GM11168 (cell line): ENCODE data around the gene TBX6.

ENCODE experiments used
- in situ Hi-C: fragments of 300-500 bp; cut with MboI; formaldehyde crosslinking; loops from one replicate; pipeline ENCODE4 v1.12.0; 2022; ENCODE audit warnings: low sequenced_read_pairs; ENCODE audit not compliant: unreplicated experiment

Gene TBX6

GRCh38 chr16:30091474-30092372 is at the start of gene TBX6:
Gene TBX6, minus strand, starts transcription at chr16:30091924. Its CDS starts 731 bp downstream, at chr16:30091193.
- in situ Hi-C loops, result no loop called here

- in situ Hi-C loops, result loop anchor here (25.0 kb wide), 1 partner anchor 678 kb away; the partner anchor contains the start of genes BOLA2, SLX1B and SULT1A4
Measured at GRCh38 chr16:30139583-30140481, 48.1 kb upstream of the TBX6 start.

GRCh38 chr16:30137897-30138296 is 46.2 kb upstream of the TBX6 start:
- in situ Hi-C loops, result loop anchor here (25.0 kb wide), 1 partner anchor 676 kb away; the partner anchor contains the start of genes BOLA2, SLX1B and SULT1A4

- in situ Hi-C loops, result loop anchor here (25.0 kb wide), 1 partner anchor 675 kb away; the partner anchor contains the start of genes BOLA2, SLX1B and SULT1A4
Measured at GRCh38 chr16:30136971-30137605, 45.4 kb upstream of the TBX6 start.

GRCh38 chr16:30132591-30132990 is 40.9 kb upstream of the TBX6 start:
- in situ Hi-C loops, result loop anchor here (25.0 kb wide), 1 partner anchor 670 kb away; the partner anchor contains the start of genes BOLA2, SLX1B and SULT1A4

GRCh38 chr16:30131869-30132475 is 40.2 kb upstream of the TBX6 start:
- in situ Hi-C loops, result loop anchor here (25.0 kb wide), 1 partner anchor 670 kb away; the partner anchor contains the start of genes BOLA2, SLX1B and SULT1A4

- in situ Hi-C loops, result loop anchor here (25.0 kb wide), 1 partner anchor 666 kb away; the partner anchor contains the start of genes BOLA2, SLX1B and SULT1A4
Measured at GRCh38 chr16:30127993-30128392, 36.3 kb upstream of the TBX6 start.

- in situ Hi-C loops, result loop anchor here (25.0 kb wide), 1 partner anchor 663 kb away; the partner anchor contains the start of genes BOLA2, SLX1B and SULT1A4
Measured at GRCh38 chr16:30125690-30126089, 34.0 kb upstream of the TBX6 start.

- in situ Hi-C loops, result loop anchor here (25.0 kb wide), 1 partner anchor 663 kb away; the partner anchor contains the start of genes BOLA2, SLX1B and SULT1A4
Measured at GRCh38 chr16:30124985-30125379, 33.3 kb upstream of the TBX6 start.

- in situ Hi-C loops, result no loop called here
Measured at GRCh38 chr16:30122604-30123160, 31.0 kb upstream of the TBX6 start.

GRCh38 chr16:30121741-30122571 is 30.2 kb upstream of the TBX6 start:
- in situ Hi-C loops, result no loop called here

- in situ Hi-C loops, result no loop called here
Measured at GRCh38 chr16:30120340-30121105, 28.8 kb upstream of the TBX6 start.

- in situ Hi-C loops, result no loop called here
Measured at GRCh38 chr16:30119428-30119827, 27.7 kb upstream of the TBX6 start.

- in situ Hi-C loops, result no loop called here
Measured at GRCh38 chr16:30117768-30118167, 26.0 kb upstream of the TBX6 start.

- in situ Hi-C loops, result no loop called here
Measured at GRCh38 chr16:30116291-30117207, 24.8 kb upstream of the TBX6 start.

GRCh38 chr16:30115238-30115637 is 23.5 kb upstream of the TBX6 start:
- in situ Hi-C loops, result no loop called here
